Neural cell (in vitro differentiated cells): ENCODE measurements around the gene AUNIP.

ENCODE experiments used
- CTCF ChIP-seq: fragments of 450-650 bp; IDR thresholded peaks from 2 replicates; pipeline ENCODE4 v1.5.1; 2014; ENCODE audit warnings: antibody characterized with exemption, mild to moderate bottlenecking, moderate library complexity; ENCODE audit not compliant: poor library complexity, severe bottlenecking
- EZH2 ChIP-seq: fragments of 200-600, 300-800 bp; shearing (Covaris generic), sonication (generic); IDR thresholded peaks from 2 replicates; pipeline ENCODE4 v1.6.1; 2014; ENCODE audit warnings: antibody characterized with exemption, low read length, borderline replicate concordance, mild to moderate bottlenecking; ENCODE audit not compliant: insufficient read depth, poor library complexity, severe bottlenecking
- MXI1 ChIP-seq: fragments of 450-650 bp; conservative IDR thresholded peaks from 2 replicates; pipeline ENCODE4 v1.6.1; 2014; ENCODE audit warnings: antibody characterized with exemption, mild to moderate bottlenecking; ENCODE audit not compliant: poor library complexity, severe bottlenecking
- RAD21 ChIP-seq: fragments of 450-650 bp; conservative IDR thresholded peaks from 2 replicates; pipeline ENCODE4 v1.6.1; 2014; ENCODE audit warnings: antibody characterized with exemption, mild to moderate bottlenecking, moderate library complexity
- SMC3 ChIP-seq: fragments of 450-650 bp; conservative IDR thresholded peaks from 2 replicates; pipeline ENCODE4 v1.6.1; 2014; ENCODE audit warnings: antibody characterized with exemption, mild to moderate bottlenecking, moderate library complexity; ENCODE audit not compliant: poor library complexity
- TAF1 ChIP-seq: IDR thresholded peaks from 2 replicates; pipeline ENCODE4 v1.6.1; 2012; ENCODE audit warnings: low read depth

- TF ChIP-seq CTCF (no peak), EZH2 (no peak), TAF1 (no peak), RAD21 (no peak), MXI1 (no peak), SMC3 (no peak)
Observed at GRCh38 chr1:25866288-25866687, 7.0 kb upstream of the AUNIP start.
